Epithelial cell of esophagus (primary cell): ENCODE results near the gene GPAM.

Source experiments
- DNase-seq: peaks from one replicate; pipeline ENCODE4 v3.0.0; 2010; ENCODE audit warnings: low read depth
- H3K4me3 ChIP-seq: 2 replicates; pipeline ENCODE4 v1.5.1; 2011; ENCODE audit warnings: mild to moderate bottlenecking, low read length, control low read depth
- TF ChIP-seq, protein P1 (sequence below): IDR thresholded peaks from 2 replicates; pipeline ENCODE4 v1.5.1; 2011; ENCODE audit warnings: low read depth, mild to moderate bottlenecking, low read length, control low read depth, inconsistent platforms; ENCODE audit not compliant: insufficient read depth; ENCODE audit errors: missing control alignments

GPAM gene

DNA sequence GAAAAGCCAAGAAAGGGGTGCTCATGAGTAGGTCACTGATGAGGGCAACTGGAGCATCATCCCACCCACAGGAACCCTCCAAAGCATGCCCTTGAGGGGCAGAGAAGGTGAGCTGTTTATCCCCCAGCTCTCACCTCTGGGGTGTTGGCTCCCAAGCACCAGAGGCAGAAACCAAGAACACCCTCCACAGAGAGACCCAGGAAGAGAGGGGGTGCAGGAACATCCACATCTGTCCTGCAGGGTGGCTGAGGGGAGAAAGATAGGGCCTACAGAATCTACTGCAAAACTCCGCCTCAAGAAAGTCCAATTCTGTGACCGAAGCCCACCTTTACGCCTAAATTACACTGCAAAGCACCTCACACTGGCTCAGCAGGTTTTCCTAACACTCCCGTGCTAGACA is 40.1 kb downstream of the GPAM start:
- DNase-seq = no peak
- no peak overlapping the region for H3K4me3 ChIP-seq
- TF ChIP-seq, protein P1, sequence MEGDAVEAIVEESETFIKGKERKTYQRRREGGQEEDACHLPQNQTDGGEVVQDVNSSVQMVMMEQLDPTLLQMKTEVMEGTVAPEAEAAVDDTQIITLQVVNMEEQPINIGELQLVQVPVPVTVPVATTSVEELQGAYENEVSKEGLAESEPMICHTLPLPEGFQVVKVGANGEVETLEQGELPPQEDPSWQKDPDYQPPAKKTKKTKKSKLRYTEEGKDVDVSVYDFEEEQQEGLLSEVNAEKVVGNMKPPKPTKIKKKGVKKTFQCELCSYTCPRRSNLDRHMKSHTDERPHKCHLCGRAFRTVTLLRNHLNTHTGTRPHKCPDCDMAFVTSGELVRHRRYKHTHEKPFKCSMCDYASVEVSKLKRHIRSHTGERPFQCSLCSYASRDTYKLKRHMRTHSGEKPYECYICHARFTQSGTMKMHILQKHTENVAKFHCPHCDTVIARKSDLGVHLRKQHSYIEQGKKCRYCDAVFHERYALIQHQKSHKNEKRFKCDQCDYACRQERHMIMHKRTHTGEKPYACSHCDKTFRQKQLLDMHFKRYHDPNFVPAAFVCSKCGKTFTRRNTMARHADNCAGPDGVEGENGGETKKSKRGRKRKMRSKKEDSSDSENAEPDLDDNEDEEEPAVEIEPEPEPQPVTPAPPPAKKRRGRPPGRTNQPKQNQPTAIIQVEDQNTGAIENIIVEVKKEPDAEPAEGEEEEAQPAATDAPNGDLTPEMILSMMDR = no peak

DNA sequence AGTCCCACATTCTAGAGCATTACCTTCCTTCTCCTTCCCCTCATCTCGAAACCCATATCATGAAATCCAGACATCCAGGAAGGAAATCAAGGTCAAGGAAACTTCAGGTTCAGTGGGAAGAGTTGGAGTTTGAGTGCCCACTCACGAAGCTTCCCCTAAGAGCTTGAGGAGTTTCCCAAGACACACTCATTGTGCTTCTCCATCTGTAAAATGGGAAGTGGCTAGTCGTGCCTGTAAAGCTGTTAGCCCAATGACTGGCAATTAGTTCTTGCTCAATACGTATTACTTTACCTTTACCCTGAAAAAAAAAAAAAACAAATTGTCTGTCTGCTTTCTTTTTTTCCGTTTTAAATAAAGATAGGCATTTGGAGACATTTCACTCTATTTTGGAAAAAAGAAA is 42.3 kb downstream of the GPAM start:
- TF ChIP-seq, protein P1 = no peak
- DNase-seq = no peak
- H3K4me3 ChIP-seq = no peak overlapping the region

DNA sequence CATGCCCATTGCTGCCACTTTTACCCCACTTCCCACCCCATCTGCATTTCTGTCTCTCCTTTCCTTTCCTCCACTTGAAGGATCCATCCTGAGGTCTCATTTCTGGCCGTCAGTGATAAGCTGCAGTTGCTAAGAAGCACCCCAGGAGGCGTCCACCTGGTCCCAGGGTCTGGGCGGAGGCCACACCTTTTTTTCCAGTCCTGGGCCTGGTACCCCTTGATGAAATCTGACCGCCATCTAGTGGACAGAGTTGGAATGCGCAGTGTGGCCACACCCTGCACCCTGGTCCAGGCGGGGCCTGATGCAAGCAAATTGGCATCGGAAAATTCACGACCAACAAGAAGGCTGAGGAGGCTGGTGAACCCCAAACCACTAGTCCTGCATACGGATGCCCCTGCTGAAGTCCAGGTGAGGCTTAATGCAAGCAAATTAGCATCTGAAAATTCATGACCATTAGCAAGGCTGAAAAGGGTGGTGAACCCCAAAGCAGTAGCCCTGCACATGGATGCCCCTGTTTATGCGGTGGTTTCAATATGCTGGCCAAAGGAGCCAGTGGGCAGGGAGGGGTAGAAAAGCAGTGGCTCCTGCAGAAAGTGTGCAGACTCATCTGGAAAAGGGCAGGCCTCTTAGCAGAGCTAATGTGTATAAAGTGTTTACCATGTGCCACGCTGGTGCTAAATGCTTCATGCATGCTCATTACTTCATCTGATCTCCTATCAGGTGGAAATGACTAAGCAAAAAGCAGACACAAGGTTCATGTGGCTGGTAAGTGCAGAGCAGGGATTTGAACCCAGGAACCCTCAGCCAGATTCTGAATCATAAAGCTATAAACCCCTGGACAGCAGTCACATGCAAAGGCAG is 43.2 kb downstream of the GPAM start:
- peak; percentile 80 for DNase-seq
- H3K4me3 ChIP-seq = no peak overlapping the region
- TF ChIP-seq, protein P1 = peak; percentile 90

DNA sequence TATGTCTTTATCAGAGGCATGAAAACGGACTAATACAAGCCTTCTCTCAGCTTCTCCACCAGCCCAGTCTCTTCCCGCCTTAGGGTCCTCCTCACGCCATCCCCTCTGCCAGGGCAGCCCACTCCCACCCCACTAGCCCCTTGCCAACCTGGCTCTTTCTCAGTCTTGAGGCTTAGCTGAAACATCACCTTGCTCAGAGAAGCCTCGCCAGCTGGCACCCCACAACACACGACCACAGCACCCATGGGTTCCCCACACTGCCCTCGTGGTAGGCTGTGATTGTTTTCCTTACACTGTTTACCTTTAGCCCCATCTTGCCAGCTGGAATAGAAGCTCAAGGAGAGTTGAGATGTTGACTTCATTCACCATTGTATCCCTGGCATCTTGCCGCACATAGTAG is 44.4 kb downstream of the GPAM start:
- H3K4me3 ChIP-seq = no peak overlapping the region
- TF ChIP-seq, protein P1 = no peak
- DNase-seq = no peak

DNA sequence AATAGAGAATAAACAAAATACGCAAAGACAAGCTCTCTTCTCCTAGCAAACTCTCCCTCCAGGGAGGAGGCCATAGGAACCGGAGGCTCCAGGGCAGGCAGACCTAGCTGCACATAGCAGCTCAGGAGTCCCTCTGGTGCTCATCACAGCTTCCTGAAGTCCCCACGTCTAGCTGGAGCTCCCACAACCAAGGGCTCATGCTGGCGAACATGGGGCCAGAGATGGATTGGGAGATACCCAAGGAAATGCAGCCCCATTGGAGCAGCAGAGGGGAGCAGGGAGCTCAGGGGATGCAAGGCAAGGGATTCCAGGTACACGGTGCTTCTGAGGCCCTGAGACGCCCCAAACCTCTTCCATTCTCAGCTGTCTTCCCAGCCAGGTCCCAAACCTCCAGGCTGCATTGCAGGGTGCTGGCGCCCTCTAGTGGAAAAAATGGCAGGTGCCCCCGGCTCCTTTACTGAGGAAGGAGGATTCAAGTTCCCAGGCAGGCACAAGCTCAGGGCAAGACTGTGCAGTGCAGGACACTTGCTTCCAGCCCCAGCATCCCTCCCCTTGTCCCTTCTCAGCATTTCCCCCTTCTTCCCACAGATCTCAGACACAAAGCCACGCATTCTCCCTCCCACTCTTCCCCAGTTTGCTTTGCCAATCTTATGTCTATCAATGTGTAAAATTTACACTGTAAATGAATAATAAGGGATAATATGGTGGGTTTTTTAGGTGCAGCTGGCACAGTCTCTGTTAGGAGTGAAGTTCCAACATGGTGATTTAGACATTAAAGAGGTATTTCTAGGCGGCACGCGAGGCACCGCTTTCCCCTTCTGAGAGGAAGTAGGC is 46.2 kb downstream of the GPAM start:
- TF ChIP-seq, protein P1 = peak; percentile 89
- no peak overlapping the region for H3K4me3 ChIP-seq
- peak; percentile 71 for DNase-seq

DNA sequence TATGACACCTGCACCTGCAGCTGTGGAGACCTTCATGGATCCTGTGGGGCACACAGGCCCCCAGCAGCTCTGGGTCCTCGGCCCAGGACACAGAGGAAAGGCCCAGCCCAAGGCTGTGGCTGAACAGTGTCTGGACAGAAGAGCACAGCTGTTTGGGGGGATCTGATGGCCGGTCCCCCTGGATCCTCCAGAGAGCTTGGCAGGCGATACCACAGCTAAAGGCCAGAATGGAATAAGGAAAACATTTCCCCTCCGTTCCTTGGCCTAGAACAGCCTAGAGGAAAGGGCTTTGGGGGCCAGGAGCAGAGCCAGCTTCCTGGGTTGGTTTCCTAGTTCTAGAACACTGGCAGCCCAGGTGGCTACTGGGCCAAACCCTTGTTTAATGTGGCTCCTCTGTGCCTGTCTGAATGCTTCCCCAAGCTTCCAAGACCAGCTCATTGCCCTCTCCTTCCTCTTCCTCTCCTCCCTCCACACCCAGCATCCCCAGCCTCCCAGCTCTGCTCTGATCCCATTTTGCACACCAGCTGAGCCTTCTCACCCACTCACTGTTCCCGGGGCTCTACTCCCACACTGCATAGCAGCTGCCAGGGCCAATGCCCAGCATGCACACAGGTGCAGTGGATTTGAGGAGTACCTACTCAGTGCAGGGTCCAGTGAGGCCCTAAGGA is 46.9 kb downstream of the GPAM start:
- H3K4me3 ChIP-seq = no peak overlapping the region
- TF ChIP-seq, protein P1 = no peak
- DNase-seq = no peak
